Right atrium auricular region (tissue), 2 donors: ENCODE results near the gene RMND5B. TPM values are rescaled to one million over a fixed set of nuclear protein-coding genes. Genes with fewer than 3 reads are reported as not detected.

Experiments
- DNase-seq: peaks from one replicate; pipeline ENCODE4 v3.0.0-alpha.2; 2019; ENCODE audit warnings: low spot score
- H3K27ac ChIP-seq, 2 donors: fragments of 200-600 bp; sonication (generic); 1 replicate in 1 of 2; 2 replicates in 1 of 2; pipeline ENCODE4 v1.5.1; 2016 to 2019
- H3K27me3 ChIP-seq, 2 donors: fragments of 200-600 bp; sonication (generic); one replicate each; pipeline versions ENCODE4 v1.5.1 to v1.6.0; 2017 to 2019
- H3K36me3 ChIP-seq: fragments of 200-600 bp; sonication (generic); one replicate; pipeline ENCODE4 v1.5.1; 2016
- H3K4me1 ChIP-seq, 2 donors: fragments of 200-600 bp; sonication (generic); one replicate each; pipeline versions ENCODE4 v1.5.1 to v1.6.0; 2017 to 2019
- H3K4me3 ChIP-seq, 2 donors: fragments of 200-600 bp; sonication (generic); 1 replicate in 1 of 2; 2 replicates in 1 of 2; pipeline ENCODE4 v1.5.1; 2017 to 2019; ENCODE audit warnings: mild to moderate bottlenecking in 1 of 2, moderate library complexity in 1 of 2
- H3K9me3 ChIP-seq, 2 donors: fragments of 200-600 bp; sonication (generic); one replicate each; pipeline ENCODE4 v1.5.1; 2019
- total RNA-seq, 2 donors: library from RNA; depleted of rRNA; stranded (reverse); fragments of >200 nt; gene quantifications; one replicate each; pipeline ENCODE4 v1.1.0, GENCODE V29; 2016
- TF ChIP-seq, protein P1 (sequence below), 2 donors: fragments of 200-600 bp; sonication (generic); IDR thresholded peaks; one replicate each; pipeline ENCODE4 v1.5.1; 2019; ENCODE audit warnings: antibody characterized with exemption in 2 of 2

RMND5B gene
- total RNA-seq, 2 donors from 2014 or later = 28.9 to 31.4 TPM

DNA sequence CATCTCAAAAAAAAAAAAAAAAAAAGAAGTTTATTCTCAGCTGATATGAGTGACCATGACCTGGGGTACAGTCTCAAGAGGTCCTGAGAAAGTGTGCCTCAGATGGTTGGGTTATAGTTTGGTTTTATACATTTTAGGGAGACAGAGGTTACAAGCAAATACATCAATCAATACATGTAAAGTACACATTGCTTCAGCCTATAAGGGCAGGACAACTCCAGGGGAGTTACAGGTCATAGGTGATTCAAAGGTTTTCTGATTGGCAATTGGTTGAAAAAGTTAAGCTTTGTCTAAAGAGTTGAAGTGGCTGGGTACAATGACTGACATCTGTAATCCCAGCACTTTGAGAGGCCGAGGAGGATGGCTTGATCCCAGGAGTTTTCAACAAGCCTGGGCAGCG is 58.6 kb downstream of the RMND5B start:
- no peaks in the 10 kb centered on the region for H3K9me3 ChIP-seq
- no peaks in the 10 kb centered on the region for H3K27me3 ChIP-seq
- no peaks in the 10 kb centered on the region for H3K36me3 ChIP-seq
- no peaks in the 10 kb centered on the region for H3K4me1 ChIP-seq
- TF ChIP-seq, protein P1, sequence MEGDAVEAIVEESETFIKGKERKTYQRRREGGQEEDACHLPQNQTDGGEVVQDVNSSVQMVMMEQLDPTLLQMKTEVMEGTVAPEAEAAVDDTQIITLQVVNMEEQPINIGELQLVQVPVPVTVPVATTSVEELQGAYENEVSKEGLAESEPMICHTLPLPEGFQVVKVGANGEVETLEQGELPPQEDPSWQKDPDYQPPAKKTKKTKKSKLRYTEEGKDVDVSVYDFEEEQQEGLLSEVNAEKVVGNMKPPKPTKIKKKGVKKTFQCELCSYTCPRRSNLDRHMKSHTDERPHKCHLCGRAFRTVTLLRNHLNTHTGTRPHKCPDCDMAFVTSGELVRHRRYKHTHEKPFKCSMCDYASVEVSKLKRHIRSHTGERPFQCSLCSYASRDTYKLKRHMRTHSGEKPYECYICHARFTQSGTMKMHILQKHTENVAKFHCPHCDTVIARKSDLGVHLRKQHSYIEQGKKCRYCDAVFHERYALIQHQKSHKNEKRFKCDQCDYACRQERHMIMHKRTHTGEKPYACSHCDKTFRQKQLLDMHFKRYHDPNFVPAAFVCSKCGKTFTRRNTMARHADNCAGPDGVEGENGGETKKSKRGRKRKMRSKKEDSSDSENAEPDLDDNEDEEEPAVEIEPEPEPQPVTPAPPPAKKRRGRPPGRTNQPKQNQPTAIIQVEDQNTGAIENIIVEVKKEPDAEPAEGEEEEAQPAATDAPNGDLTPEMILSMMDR (IDR thresholded peaks at IDR 0.05) = no peak
- DNase-seq = no peak
- H3K4me3 ChIP-seq = no peak overlapping the region
- no peak overlapping the region for H3K27ac ChIP-seq

DNA sequence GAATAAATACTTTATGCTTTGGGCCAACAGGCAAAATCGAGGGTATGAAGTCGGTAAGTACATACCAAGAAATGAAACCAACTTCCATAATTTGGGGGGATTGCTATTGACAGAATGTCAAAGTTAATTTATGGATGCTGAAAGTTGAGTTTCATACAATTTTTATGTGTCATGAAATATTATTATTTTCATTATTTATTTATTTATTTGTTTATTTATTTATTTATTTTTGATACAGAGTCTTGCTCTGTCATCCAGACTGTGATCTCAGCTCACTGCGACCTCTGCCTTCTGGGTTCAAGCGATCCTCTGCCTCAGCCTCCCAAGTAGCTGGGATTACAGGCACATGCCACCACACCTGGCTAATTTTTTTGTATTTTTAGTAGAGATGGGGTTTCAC is 60.8 kb downstream of the RMND5B start:
- TF ChIP-seq, protein P1 (IDR thresholded peaks at IDR 0.05) = no peak
- DNase-seq = no peak
- Histone ChIP-seq H3K9me3 (no peaks in the 10 kb centered on the region), H3K36me3 (no peaks in the 10 kb centered on the region), H3K27ac (no peak overlapping the region), H3K4me3 (no peak overlapping the region), H3K4me1 (no peaks in the 10 kb centered on the region), H3K27me3 (no peaks in the 10 kb centered on the region)

DNA sequence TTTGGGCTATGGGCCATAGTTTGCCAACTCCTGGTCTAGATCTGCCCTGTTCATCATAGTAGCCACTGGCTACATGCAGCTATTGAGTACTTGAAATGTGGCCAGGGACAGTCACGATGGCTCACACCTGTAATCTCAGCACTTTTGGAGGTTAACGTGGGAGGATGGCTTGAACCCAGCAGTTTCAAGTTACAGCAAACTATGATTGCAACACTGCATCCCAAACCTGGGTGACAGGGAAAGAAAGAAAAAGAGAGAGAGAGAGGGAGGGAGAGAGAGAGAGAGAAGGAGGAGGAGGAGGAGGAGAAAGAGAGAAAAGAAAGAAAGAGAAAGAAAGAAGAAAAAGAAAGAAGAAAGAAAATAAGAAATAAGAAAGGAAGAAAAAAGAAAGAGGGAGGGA is 61.4 kb downstream of the RMND5B start:
- H3K36me3 ChIP-seq = no peaks in the 10 kb centered on the region
- no peaks in the 10 kb centered on the region for H3K4me1 ChIP-seq
- H3K27me3 ChIP-seq = no peaks in the 10 kb centered on the region
- TF ChIP-seq, protein P1 (IDR thresholded peaks at IDR 0.05) = no peak
- no peak overlapping the region for H3K4me3 ChIP-seq
- H3K27ac ChIP-seq = no peak overlapping the region
- no peaks in the 10 kb centered on the region for H3K9me3 ChIP-seq
- no peak for DNase-seq

DNA sequence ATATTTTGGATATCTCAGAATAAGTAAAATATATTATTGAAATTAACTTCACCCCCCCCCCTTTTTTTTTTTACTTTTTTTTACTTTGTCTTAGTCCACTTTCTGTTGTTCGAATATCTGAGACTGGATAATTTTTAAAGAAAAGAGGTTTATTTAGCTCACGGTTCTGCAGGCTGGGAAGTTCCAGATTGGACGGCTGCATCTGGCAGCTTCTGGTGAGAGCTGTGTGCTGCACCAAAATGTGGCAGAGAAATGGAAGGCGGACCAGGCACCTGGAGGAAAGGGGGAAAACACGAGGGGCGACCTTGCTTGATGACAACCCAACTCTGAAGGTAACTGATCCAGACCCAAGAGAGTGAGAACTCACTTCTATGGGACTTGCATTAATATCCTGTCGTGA is 62.0 kb downstream of the RMND5B start:
- Histone ChIP-seq H3K4me1 (no peaks in the 10 kb centered on the region), H3K27me3 (no peaks in the 10 kb centered on the region), H3K4me3 (no peak overlapping the region), H3K9me3 (no peaks in the 10 kb centered on the region), H3K36me3 (no peaks in the 10 kb centered on the region), H3K27ac (no peak overlapping the region)
- TF ChIP-seq, protein P1 (IDR thresholded peaks at IDR 0.05) = no peak
- no peak for DNase-seq

DNA sequence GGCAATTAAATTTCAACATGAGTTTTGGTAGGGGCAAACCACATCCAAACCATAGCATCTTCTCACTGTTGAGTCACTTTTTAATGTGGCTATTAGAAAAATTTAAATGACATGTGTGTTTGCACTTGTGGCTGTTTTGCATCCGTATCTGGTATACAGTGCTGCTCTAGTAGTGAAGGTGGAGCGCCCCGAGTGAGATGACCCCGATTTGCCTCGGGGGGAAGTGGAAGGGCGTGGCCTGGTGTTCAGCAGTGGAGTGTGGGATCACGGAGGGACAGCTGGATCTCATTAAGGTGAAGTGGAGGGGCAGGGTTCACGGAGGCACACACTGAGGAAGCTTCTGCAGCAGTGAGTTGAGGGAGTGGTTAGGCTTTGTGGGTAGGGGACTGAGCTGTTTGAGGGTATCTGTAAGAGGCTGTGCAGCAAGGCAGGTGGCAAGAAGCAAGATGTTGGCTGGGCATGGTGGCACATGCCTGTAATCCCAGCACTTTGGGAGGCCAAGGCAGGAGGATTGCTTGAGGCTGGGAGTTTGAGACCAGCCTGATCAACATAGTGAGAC is 62.5 kb downstream of the RMND5B start:
- Histone ChIP-seq H3K27me3 (no peaks in the 10 kb centered on the region), H3K27ac (no peak overlapping the region), H3K4me1 (no peaks in the 10 kb centered on the region), H3K9me3 (no peaks in the 10 kb centered on the region), H3K36me3 (no peaks in the 10 kb centered on the region), H3K4me3 (no peak overlapping the region)
- TF ChIP-seq, protein P1 (IDR thresholded peaks at IDR 0.05) = no peak
- no peak for DNase-seq

DNA sequence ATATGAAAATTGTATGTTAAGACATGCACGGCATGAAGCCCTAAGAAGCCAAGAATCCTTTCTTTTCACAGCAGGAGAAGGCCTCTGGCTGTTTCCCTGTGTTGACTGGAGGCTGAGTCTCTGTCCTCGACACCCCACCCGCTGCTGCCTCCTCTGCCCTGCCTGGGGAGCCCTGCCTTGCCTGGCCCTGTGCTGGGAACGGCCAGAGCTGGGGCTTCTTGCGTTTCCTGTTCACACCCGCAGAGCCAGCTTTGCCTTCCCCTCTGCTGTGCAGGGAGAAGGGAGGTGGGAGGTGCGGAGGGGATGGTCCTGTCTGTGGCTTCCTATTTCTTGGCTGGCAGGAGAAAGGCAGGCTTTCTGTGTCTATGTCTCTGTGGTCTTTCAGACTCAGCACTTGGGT is 63.2 kb downstream of the RMND5B start:
- no peaks in the 10 kb centered on the region for H3K27me3 ChIP-seq
- H3K27ac ChIP-seq = no peak overlapping the region
- H3K9me3 ChIP-seq = no peaks in the 10 kb centered on the region
- no peak overlapping the region for H3K4me3 ChIP-seq
- no peaks in the 10 kb centered on the region for H3K36me3 ChIP-seq
- DNase-seq = no peak
- TF ChIP-seq, protein P1 (IDR thresholded peaks at IDR 0.05) = no peak
- no peaks in the 10 kb centered on the region for H3K4me1 ChIP-seq
